DND-41 (cell line): Measurements from ENCODE around the gene CARD9.

Experiments
- EZH2 ChIP-seq: IDR thresholded peaks from 3 replicates; pipeline ENCODE4 v1.6.1; 2012; ENCODE audit warnings: borderline replicate concordance, low read depth, mild to moderate bottlenecking, moderate library complexity, low read length, inconsistent platforms; ENCODE audit not compliant: severe bottlenecking
- TF ChIP-seq, protein P1 (sequence below): IDR thresholded peaks from 2 replicates; pipeline ENCODE4 v1.5.1; 2012; ENCODE audit warnings: borderline replicate concordance, low read length, moderate library complexity, mild to moderate bottlenecking; ENCODE audit not compliant: poor library complexity, severe bottlenecking; ENCODE audit errors: extremely low read depth

DNA sequence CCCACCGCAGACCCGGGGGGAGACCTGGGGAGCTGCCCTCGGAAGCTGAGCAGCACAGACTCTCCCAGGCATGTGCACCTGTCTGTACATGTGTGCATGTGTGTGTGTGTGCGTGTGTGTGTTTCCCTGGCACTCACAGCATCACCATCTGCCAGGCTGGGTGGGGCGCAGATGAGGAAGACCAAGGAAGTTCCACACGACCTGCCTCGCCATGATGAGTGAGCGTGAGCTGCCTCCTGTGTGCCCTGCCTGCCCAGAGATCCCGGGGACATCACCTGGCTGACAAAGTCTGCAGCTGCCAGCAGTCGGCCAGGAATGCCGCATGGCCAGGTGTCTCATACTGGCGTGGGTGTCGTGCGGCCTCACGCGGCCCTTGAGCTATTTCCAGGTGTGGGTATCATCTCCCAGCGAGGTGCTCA, 50.1 kb downstream of the CARD9 start:
- TF ChIP-seq, protein P1, sequence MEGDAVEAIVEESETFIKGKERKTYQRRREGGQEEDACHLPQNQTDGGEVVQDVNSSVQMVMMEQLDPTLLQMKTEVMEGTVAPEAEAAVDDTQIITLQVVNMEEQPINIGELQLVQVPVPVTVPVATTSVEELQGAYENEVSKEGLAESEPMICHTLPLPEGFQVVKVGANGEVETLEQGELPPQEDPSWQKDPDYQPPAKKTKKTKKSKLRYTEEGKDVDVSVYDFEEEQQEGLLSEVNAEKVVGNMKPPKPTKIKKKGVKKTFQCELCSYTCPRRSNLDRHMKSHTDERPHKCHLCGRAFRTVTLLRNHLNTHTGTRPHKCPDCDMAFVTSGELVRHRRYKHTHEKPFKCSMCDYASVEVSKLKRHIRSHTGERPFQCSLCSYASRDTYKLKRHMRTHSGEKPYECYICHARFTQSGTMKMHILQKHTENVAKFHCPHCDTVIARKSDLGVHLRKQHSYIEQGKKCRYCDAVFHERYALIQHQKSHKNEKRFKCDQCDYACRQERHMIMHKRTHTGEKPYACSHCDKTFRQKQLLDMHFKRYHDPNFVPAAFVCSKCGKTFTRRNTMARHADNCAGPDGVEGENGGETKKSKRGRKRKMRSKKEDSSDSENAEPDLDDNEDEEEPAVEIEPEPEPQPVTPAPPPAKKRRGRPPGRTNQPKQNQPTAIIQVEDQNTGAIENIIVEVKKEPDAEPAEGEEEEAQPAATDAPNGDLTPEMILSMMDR: no peak
- no peak for TF ChIP-seq EZH2
